OCI-LY1 (cell line): ENCODE data around the gene PPP6R1.

ENCODE experiments used
- CTCF ChIP-seq: fragments of 200-600 bp; sonication (generic), shearing (Covaris generic); IDR thresholded peaks from 2 replicates; pipeline ENCODE4 v1.5.1; 2017; ENCODE audit warnings: mild to moderate bottlenecking, antibody characterized with exemption, low read length, moderate library complexity, mixed read lengths
- EZH2 ChIP-seq: fragments of 200-600 bp; sonication (generic), shearing (Covaris generic); IDR thresholded peaks from 2 replicates; pipeline ENCODE4 v1.8.0; 2017; ENCODE audit warnings: borderline replicate concordance, mixed run types, mild to moderate bottlenecking, antibody characterized with exemption, low read length, moderate library complexity, mixed read lengths

DNA sequence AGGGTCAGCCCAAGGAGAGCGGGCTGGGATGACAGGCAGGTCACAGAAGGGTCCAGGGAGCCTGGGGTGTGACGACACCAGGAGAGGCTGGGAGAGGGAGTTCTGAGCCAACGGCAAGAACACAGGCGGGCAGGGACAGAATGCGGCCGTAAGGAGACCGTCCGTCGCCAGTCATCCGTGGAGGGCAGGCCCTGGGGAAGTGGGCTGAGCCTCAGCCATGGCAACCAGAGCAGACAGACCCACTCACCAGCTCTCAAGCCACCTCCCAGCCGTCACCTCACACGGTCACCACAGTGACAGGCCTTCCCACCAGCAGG, 26.6 kb downstream of the PPP6R1 start:
- TF ChIP-seq CTCF (no peak), EZH2 (no peak)
